Neural cell (in vitro differentiated cells): ENCODE measurements around the gene SAMD1. TPM values are rescaled to one million over a fixed set of nuclear protein-coding genes. Genes with fewer than 3 reads are reported as not detected.

Experiments
- H2AFZ ChIP-seq: fragments of 200-600, 300-800 bp; sonication (generic), shearing (Covaris generic); 2 replicates; pipeline ENCODE4 v1.6.0; 2014; ENCODE audit warnings: low read depth, mild to moderate bottlenecking, antibody characterized with exemption, low read length, moderate library complexity
- H3F3A ChIP-seq: fragments of 200-600 bp; shearing (Covaris generic); 2 replicates; pipeline ENCODE4 v1.6.1; 2016; ENCODE audit warnings: mild to moderate bottlenecking, moderate library complexity, mixed read lengths, antibody characterized with exemption, low read length; ENCODE audit not compliant: insufficient read depth, poor library complexity, severe bottlenecking
- H3K27ac ChIP-seq: fragments of 200-600, 300-800 bp; sonication (generic), shearing (Covaris generic); 2 replicates; pipeline ENCODE4 v1.5.1; 2014; ENCODE audit warnings: mild to moderate bottlenecking, low read length, moderate library complexity
- H3K27me3 ChIP-seq: fragments of 300-800, 200-600 bp; sonication (generic), shearing (Covaris generic); 2 replicates; pipeline ENCODE4 v1.6.0; 2014; ENCODE audit warnings: mild to moderate bottlenecking, low read depth, low read length, moderate library complexity; ENCODE audit not compliant: insufficient read depth
- H3K36me3 ChIP-seq: fragments of 300-800, 200-600 bp; sonication (generic), shearing (Covaris generic); 2 replicates; pipeline ENCODE4 v1.5.1; 2014; ENCODE audit warnings: mild to moderate bottlenecking, antibody characterized with exemption, low read length, moderate library complexity; ENCODE audit not compliant: insufficient read depth
- H3K4me2 ChIP-seq: fragments of 300-800, 200-600 bp; sonication (generic), shearing (Covaris generic); 2 replicates; pipeline ENCODE4 v1.6.0; 2014; ENCODE audit warnings: mild to moderate bottlenecking, low read length
- H3K4me3 ChIP-seq: fragments of 300-800, 200-600 bp; sonication (generic), shearing (Covaris generic); 2 replicates; pipeline ENCODE4 v1.5.1; 2014; ENCODE audit warnings: mild to moderate bottlenecking, low read length, moderate library complexity
- H3K79me2 ChIP-seq: fragments of 200-600 bp; shearing (Covaris generic); replicated peaks from 2 replicates; pipeline ENCODE4 v1.6.0; 2014; ENCODE audit warnings: mild to moderate bottlenecking, low read length, moderate library complexity; ENCODE audit not compliant: insufficient read depth
- H3K9ac ChIP-seq: fragments of 300-800, 200-600 bp; sonication (generic), shearing (Covaris generic); 2 replicates; pipeline ENCODE4 v1.6.1; 2016; ENCODE audit warnings: mild to moderate bottlenecking, low read length, mixed read lengths
- H3K9me2 ChIP-seq: fragments of 200-600 bp; shearing (Covaris generic); 2 replicates; pipeline ENCODE4 v1.6.1; 2016; ENCODE audit warnings: mild to moderate bottlenecking, low read length, mixed read lengths; ENCODE audit not compliant: insufficient read depth
- H3K9me3 ChIP-seq: fragments of 200-600, 300-800 bp; sonication (generic), shearing (Covaris generic); 2 replicates; pipeline ENCODE4 v1.6.1; 2016; ENCODE audit warnings: mild to moderate bottlenecking, mixed run types, low read length, moderate library complexity, mixed read lengths
- H4K20me1 ChIP-seq: fragments of 200-600 bp; shearing (Covaris generic); 2 replicates; pipeline ENCODE4 v1.6.1; 2016; ENCODE audit warnings: mild to moderate bottlenecking, mixed run types; ENCODE audit not compliant: insufficient read depth
- CTCF ChIP-seq: fragments of 450-650 bp; IDR thresholded peaks from 2 replicates; pipeline ENCODE4 v1.5.1; 2014; ENCODE audit warnings: antibody characterized with exemption, mild to moderate bottlenecking, moderate library complexity; ENCODE audit not compliant: poor library complexity, severe bottlenecking
- EP300 ChIP-seq: fragments of 450-650 bp; conservative IDR thresholded peaks from 2 replicates; pipeline ENCODE4 v1.6.1; 2014; ENCODE audit warnings: antibody characterized with exemption, mild to moderate bottlenecking, moderate library complexity; ENCODE audit not compliant: poor library complexity, severe bottlenecking
- EZH2 ChIP-seq: fragments of 200-600, 300-800 bp; shearing (Covaris generic), sonication (generic); IDR thresholded peaks from 2 replicates; pipeline ENCODE4 v1.6.1; 2014; ENCODE audit warnings: antibody characterized with exemption, low read length, borderline replicate concordance, mild to moderate bottlenecking; ENCODE audit not compliant: insufficient read depth, poor library complexity, severe bottlenecking
- MXI1 ChIP-seq: fragments of 450-650 bp; conservative IDR thresholded peaks from 2 replicates; pipeline ENCODE4 v1.6.1; 2014; ENCODE audit warnings: antibody characterized with exemption, mild to moderate bottlenecking; ENCODE audit not compliant: poor library complexity, severe bottlenecking
- POLR2AphosphoS5 ChIP-seq: IDR thresholded peaks from 2 replicates; pipeline ENCODE4 v1.6.1; 2012
- RAD21 ChIP-seq: fragments of 450-650 bp; conservative IDR thresholded peaks from 2 replicates; pipeline ENCODE4 v1.6.1; 2014; ENCODE audit warnings: antibody characterized with exemption, mild to moderate bottlenecking, moderate library complexity
- SMC3 ChIP-seq: fragments of 450-650 bp; conservative IDR thresholded peaks from 2 replicates; pipeline ENCODE4 v1.6.1; 2014; ENCODE audit warnings: antibody characterized with exemption, mild to moderate bottlenecking, moderate library complexity; ENCODE audit not compliant: poor library complexity
- TAF1 ChIP-seq: IDR thresholded peaks from 2 replicates; pipeline ENCODE4 v1.6.1; 2012; ENCODE audit warnings: low read depth
- polyA plus RNA-seq: library from polyadenylated mRNA; depleted of rRNA; stranded (reverse); fragments of >200 nt; gene quantifications from 2 replicates; pipeline ENCODE4 v1.2.3, GENCODE V29; 2014
- TF ChIP-seq, protein P1 (sequence below): IDR thresholded peaks from 2 replicates; pipeline ENCODE4 v1.6.1; 2012; ENCODE audit warnings: borderline replicate concordance

The SAMD1 gene
- polyA plus RNA-seq, 1 donor from 2014 or later, result 38.1 TPM

DNA sequence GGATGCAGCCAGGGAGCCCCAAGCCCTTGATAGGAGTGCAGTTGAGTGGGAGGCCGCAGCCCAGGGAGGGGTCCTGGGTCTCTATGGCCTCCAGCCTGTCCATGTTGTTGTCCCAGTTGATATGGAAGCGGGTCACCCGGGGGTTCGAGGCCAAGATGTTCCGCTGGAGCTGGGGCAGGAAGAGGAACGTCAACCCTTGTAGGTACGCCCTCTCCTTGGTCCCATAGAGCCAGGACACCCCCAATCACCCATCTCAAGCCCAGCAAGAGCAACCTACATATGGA lies 29.9 kb upstream of the SAMD1 start:
- H2AFZ ChIP-seq, result no peak overlapping the region
- H3K9me3 ChIP-seq, result no peaks in the 10 kb centered on the region
- no peak overlapping the region for H3K4me3 ChIP-seq
- H3K79me2 ChIP-seq, result peaks cover 18% of the 10 kb centered on the region
- H3K4me2 ChIP-seq, result no peak overlapping the region
- no peaks in the 10 kb centered on the region for H3K9me2 ChIP-seq
- TF ChIP-seq RAD21 (no peak), EZH2 (no peak), SMC3 (no peak), EP300 (no peak), POLR2AphosphoS5 (no peak), MXI1 (no peak), CTCF (no peak), TAF1 (no peak)
- TF ChIP-seq, protein P1, sequence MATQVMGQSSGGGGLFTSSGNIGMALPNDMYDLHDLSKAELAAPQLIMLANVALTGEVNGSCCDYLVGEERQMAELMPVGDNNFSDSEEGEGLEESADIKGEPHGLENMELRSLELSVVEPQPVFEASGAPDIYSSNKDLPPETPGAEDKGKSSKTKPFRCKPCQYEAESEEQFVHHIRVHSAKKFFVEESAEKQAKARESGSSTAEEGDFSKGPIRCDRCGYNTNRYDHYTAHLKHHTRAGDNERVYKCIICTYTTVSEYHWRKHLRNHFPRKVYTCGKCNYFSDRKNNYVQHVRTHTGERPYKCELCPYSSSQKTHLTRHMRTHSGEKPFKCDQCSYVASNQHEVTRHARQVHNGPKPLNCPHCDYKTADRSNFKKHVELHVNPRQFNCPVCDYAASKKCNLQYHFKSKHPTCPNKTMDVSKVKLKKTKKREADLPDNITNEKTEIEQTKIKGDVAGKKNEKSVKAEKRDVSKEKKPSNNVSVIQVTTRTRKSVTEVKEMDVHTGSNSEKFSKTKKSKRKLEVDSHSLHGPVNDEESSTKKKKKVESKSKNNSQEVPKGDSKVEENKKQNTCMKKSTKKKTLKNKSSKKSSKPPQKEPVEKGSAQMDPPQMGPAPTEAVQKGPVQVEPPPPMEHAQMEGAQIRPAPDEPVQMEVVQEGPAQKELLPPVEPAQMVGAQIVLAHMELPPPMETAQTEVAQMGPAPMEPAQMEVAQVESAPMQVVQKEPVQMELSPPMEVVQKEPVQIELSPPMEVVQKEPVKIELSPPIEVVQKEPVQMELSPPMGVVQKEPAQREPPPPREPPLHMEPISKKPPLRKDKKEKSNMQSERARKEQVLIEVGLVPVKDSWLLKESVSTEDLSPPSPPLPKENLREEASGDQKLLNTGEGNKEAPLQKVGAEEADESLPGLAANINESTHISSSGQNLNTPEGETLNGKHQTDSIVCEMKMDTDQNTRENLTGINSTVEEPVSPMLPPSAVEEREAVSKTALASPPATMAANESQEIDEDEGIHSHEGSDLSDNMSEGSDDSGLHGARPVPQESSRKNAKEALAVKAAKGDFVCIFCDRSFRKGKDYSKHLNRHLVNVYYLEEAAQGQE, result no peak
- no peaks in the 10 kb centered on the region for H3K27me3 ChIP-seq
- H3K9ac ChIP-seq, result no peak overlapping the region
- H4K20me1 ChIP-seq, result no peaks in the 10 kb centered on the region
- no peaks in the 10 kb centered on the region for H3K36me3 ChIP-seq
- H3K27ac ChIP-seq, result no peak overlapping the region
- H3F3A ChIP-seq, result no peaks in the 10 kb centered on the region

- H3K36me3 ChIP-seq, result no peaks in the 10 kb centered on the region
- no peak overlapping the region for H3K4me3 ChIP-seq
- H3K27ac ChIP-seq, result no peak overlapping the region
Observed at GRCh38 chr19:14119644-14120496, 29.3 kb upstream of the SAMD1 start.

More at GRCh38 chr19:14119644-14120496, 29.3 kb upstream of the SAMD1 start:
- H3K9me3 ChIP-seq, result no peaks in the 10 kb centered on the region
- no peaks in the 10 kb centered on the region for H3K27me3 ChIP-seq
- H3K4me2 ChIP-seq, result no peak overlapping the region
- TF ChIP-seq MXI1, result no peak
- no peak for TF ChIP-seq TAF1
- TF ChIP-seq SMC3, result no peak
- TF ChIP-seq CTCF, result no peak
- TF ChIP-seq, protein P1, result no peak
- TF ChIP-seq POLR2AphosphoS5, result no peak
- TF ChIP-seq RAD21, result no peak
- TF ChIP-seq EZH2, result no peak
- no peak for TF ChIP-seq EP300
- H3K9ac ChIP-seq, result no peak overlapping the region
- no peaks in the 10 kb centered on the region for H4K20me1 ChIP-seq
- no peak overlapping the region for H2AFZ ChIP-seq
- H3K9me2 ChIP-seq, result no peaks in the 10 kb centered on the region
- H3K79me2 ChIP-seq, result peaks cover 23% of the 10 kb centered on the region
- H3F3A ChIP-seq, result no peaks in the 10 kb centered on the region
